ENCODE measurements around the gene OR1M1. TPM values are rescaled to one million over a fixed set of nuclear protein-coding genes. Genes with fewer than 3 reads are reported as not detected.

OR1M1 gene
- total and polyA plus RNA-seq, 9 of the 15 experiments (the other 6 are each of a cell fraction or from before 2014, with no cell fraction given): not detected

DNA sequence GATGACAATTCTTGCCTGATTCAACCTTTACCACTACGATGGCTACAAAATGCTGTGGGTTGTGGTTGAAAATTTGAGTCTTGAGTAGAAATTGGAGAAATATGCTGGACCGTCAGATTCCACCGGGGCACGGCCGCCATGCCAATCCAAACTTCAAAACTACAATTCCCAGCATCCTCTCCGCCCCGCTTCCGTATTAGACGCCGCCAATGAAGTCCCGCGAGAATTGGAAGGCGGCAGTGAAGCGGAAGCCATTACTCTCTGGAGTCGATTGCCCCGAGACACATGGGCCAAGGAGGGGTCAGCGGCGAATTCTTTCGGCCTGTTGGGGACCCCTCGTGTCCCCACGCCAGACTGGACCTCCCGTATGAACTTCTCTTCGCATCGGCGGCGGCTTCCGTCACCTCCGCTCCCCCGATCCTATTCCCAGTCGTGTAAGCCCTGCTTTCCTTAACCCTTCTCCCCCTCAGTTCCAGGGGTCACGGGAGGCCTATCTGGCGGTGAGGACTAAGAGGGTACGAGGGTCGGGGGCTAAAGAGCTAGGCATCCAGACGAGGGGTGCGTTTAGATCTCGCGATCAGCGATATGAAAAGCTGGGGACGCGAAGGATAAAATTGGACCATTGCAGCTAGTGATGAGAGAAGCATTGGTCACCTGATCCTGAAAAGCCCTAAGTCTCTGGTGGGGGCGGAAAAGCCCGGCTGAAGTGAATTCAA lies 53.5 kb downstream of the OR1M1 start, which contains the start of gene ZNF317 (continued):
- TF ChIP-seq, protein P1, sequence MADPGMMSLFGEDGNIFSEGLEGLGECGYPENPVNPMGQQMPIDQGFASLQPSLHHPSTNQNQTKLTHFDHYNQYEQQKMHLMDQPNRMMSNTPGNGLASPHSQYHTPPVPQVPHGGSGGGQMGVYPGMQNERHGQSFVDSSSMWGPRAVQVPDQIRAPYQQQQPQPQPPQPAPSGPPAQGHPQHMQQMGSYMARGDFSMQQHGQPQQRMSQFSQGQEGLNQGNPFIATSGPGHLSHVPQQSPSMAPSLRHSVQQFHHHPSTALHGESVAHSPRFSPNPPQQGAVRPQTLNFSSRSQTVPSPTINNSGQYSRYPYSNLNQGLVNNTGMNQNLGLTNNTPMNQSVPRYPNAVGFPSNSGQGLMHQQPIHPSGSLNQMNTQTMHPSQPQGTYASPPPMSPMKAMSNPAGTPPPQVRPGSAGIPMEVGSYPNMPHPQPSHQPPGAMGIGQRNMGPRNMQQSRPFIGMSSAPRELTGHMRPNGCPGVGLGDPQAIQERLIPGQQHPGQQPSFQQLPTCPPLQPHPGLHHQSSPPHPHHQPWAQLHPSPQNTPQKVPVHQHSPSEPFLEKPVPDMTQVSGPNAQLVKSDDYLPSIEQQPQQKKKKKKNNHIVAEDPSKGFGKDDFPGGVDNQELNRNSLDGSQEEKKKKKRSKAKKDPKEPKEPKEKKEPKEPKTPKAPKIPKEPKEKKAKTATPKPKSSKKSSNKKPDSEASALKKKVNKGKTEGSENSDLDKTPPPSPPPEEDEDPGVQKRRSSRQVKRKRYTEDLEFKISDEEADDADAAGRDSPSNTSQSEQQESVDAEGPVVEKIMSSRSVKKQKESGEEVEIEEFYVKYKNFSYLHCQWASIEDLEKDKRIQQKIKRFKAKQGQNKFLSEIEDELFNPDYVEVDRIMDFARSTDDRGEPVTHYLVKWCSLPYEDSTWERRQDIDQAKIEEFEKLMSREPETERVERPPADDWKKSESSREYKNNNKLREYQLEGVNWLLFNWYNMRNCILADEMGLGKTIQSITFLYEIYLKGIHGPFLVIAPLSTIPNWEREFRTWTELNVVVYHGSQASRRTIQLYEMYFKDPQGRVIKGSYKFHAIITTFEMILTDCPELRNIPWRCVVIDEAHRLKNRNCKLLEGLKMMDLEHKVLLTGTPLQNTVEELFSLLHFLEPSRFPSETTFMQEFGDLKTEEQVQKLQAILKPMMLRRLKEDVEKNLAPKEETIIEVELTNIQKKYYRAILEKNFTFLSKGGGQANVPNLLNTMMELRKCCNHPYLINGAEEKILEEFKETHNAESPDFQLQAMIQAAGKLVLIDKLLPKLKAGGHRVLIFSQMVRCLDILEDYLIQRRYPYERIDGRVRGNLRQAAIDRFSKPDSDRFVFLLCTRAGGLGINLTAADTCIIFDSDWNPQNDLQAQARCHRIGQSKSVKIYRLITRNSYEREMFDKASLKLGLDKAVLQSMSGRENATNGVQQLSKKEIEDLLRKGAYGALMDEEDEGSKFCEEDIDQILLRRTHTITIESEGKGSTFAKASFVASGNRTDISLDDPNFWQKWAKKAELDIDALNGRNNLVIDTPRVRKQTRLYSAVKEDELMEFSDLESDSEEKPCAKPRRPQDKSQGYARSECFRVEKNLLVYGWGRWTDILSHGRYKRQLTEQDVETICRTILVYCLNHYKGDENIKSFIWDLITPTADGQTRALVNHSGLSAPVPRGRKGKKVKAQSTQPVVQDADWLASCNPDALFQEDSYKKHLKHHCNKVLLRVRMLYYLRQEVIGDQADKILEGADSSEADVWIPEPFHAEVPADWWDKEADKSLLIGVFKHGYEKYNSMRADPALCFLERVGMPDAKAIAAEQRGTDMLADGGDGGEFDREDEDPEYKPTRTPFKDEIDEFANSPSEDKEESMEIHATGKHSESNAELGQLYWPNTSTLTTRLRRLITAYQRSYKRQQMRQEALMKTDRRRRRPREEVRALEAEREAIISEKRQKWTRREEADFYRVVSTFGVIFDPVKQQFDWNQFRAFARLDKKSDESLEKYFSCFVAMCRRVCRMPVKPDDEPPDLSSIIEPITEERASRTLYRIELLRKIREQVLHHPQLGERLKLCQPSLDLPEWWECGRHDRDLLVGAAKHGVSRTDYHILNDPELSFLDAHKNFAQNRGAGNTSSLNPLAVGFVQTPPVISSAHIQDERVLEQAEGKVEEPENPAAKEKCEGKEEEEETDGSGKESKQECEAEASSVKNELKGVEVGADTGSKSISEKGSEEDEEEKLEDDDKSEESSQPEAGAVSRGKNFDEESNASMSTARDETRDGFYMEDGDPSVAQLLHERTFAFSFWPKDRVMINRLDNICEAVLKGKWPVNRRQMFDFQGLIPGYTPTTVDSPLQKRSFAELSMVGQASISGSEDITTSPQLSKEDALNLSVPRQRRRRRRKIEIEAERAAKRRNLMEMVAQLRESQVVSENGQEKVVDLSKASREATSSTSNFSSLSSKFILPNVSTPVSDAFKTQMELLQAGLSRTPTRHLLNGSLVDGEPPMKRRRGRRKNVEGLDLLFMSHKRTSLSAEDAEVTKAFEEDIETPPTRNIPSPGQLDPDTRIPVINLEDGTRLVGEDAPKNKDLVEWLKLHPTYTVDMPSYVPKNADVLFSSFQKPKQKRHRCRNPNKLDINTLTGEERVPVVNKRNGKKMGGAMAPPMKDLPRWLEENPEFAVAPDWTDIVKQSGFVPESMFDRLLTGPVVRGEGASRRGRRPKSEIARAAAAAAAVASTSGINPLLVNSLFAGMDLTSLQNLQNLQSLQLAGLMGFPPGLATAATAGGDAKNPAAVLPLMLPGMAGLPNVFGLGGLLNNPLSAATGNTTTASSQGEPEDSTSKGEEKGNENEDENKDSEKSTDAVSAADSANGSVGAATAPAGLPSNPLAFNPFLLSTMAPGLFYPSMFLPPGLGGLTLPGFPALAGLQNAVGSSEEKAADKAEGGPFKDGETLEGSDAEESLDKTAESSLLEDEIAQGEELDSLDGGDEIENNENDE (IDR thresholded peaks at IDR 0.05; ENCODE audit: low read depth, low read length): no peak
- no peak for TF ChIP-seq HMG20A (CRISPR knock-in tag; conservative IDR thresholded peaks at IDR 0.05)
- TF ChIP-seq RBBP5 (IDR thresholded peaks at IDR 0.05; ENCODE audit: borderline replicate concordance, insufficient read depth, low read length, poor library complexity, severe bottlenecking): peak; percentile 99
- TF ChIP-seq, protein P2, sequence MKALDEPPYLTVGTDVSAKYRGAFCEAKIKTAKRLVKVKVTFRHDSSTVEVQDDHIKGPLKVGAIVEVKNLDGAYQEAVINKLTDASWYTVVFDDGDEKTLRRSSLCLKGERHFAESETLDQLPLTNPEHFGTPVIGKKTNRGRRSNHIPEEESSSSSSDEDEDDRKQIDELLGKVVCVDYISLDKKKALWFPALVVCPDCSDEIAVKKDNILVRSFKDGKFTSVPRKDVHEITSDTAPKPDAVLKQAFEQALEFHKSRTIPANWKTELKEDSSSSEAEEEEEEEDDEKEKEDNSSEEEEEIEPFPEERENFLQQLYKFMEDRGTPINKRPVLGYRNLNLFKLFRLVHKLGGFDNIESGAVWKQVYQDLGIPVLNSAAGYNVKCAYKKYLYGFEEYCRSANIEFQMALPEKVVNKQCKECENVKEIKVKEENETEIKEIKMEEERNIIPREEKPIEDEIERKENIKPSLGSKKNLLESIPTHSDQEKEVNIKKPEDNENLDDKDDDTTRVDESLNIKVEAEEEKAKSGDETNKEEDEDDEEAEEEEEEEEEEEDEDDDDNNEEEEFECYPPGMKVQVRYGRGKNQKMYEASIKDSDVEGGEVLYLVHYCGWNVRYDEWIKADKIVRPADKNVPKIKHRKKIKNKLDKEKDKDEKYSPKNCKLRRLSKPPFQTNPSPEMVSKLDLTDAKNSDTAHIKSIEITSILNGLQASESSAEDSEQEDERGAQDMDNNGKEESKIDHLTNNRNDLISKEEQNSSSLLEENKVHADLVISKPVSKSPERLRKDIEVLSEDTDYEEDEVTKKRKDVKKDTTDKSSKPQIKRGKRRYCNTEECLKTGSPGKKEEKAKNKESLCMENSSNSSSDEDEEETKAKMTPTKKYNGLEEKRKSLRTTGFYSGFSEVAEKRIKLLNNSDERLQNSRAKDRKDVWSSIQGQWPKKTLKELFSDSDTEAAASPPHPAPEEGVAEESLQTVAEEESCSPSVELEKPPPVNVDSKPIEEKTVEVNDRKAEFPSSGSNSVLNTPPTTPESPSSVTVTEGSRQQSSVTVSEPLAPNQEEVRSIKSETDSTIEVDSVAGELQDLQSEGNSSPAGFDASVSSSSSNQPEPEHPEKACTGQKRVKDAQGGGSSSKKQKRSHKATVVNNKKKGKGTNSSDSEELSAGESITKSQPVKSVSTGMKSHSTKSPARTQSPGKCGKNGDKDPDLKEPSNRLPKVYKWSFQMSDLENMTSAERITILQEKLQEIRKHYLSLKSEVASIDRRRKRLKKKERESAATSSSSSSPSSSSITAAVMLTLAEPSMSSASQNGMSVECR (CRISPR knock-in tag; IDR thresholded peaks at IDR 0.05): peak; percentile 86; the same call in 1 of the 2 replicates
- TF ChIP-seq, protein P3, sequence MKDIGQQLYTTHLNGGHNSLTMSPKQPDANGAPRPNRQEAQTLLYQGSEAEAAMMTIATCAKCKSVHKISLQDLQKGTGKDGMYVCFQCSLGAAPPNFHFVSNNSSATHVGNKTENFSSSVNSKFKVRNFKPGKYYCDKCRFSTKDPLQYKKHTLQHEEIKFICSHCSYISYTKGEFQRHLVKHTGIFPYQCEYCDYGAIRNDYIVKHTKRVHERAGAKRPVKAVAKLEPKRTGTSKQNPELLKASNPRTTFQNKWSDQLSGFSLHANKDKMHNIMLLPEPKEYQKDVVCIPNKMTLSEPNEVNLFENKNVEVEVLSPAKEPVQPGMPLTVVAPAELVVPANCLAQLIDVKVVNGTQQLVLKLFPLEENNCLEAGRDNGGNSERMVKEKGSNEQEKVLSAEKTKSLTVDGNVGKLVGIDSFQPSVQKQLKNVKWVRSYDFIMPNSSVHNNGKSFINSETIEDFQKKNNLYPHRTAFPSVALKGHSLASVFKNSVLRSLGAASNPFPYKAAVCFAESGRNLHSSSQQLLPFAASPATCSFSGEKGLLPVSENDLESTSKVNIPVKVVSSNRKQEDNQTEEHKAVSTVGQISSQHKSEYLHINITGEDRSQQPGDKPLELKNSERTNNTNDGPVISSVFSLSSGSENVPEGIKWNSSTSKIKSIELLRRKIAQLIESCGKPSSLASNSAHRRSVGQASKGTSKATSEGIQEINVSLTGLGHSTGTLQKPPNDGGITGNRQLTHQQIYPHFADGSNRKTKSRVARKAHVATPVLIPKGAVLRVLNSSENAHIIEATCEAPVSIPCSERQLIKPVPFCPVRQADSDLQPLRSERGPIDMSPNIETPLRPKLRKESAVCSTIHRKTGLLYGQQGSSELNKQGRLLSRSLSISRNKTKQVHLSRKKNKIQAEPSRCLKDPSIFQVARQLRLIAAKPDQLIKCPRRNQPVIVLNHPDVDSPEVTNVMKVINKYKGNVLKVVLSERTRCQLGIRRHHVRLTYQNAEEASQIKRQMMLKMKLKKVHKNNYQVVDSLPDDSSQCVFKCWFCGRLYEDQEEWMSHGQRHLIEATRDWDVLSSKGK (CRISPR knock-in tag; IDR thresholded peaks at IDR 0.05): no peak
- TF ChIP-seq NFYB (IDR thresholded peaks at IDR 0.05; ENCODE audit: extremely low read depth, insufficient read length): no peak

All from K562 (cell line).